IPS-NIHi11 (cell line): ENCODE data around the gene RNF123.
"Not testable (repeated sequence)": the region's sequence is repeated elsewhere in the genome, so short reads cannot be mapped to it uniquely, and the experiment has no call there.

Experiments used
- DNase-seq: peaks from one replicate; pipeline ENCODE4 v3.0.0; 2012; ENCODE audit warnings: mixed read lengths, low spot score

The RNF123 gene

GRCh38 chr3:49720855-49721595 is 31.7 kb downstream of the RNF123 start:
- no peak for DNase-seq

GRCh38 chr3:49721596-49721895 is 32.2 kb downstream of the RNF123 start:
- no peak for DNase-seq

- DNase-seq, result no peak
Measured at GRCh38 chr3:49721896-49722781, 32.8 kb downstream of the RNF123 start.

GRCh38 chr3:49722896-49723295 is 33.5 kb downstream of the RNF123 start:
- DNase-seq, result no peak

GRCh38 chr3:49723296-49723627 is 33.9 kb downstream of the RNF123 start:
- DNase-seq, result peak; percentile 50

GRCh38 chr3:49723628-49724551 is 34.5 kb downstream of the RNF123 start, which contains the start of gene GMPPB:
GMPPB (minus strand) TSS chr3:49723951; CDS start chr3:49723726, 225 bp downstream.
- DNase-seq, result peak; percentile 98

GRCh38 chr3:49724586-49724985 is 35.2 kb downstream of the RNF123 start:
- no peak for DNase-seq

GRCh38 chr3:49725906-49726681 is 36.7 kb downstream of the RNF123 start:
- no peak for DNase-seq

GRCh38 chr3:49727154-49727923 is 38.0 kb downstream of the RNF123 start:
- DNase-seq, result no peak

GRCh38 chr3:49727924-49728361 is 38.6 kb downstream of the RNF123 start:
- no peak for DNase-seq

- no peak for DNase-seq
Measured at GRCh38 chr3:49729966-49730609, 40.7 kb downstream of the RNF123 start.

- DNase-seq, result no peak
Measured at GRCh38 chr3:49732597-49732996, 43.2 kb downstream of the RNF123 start.

GRCh38 chr3:49733551-49733950 is 44.2 kb downstream of the RNF123 start:
- DNase-seq, result no peak

GRCh38 chr3:49734752-49735151 is 45.4 kb downstream of the RNF123 start:
- no peak for DNase-seq

GRCh38 chr3:49738067-49738713 is 48.8 kb downstream of the RNF123 start:
- no peak for DNase-seq

GRCh38 chr3:49740427-49740826 is 51.1 kb downstream of the RNF123 start:
- DNase-seq, result no peak

GRCh38 chr3:49745986-49746385 is 56.6 kb downstream of the RNF123 start:
- DNase-seq, result no peak

GRCh38 chr3:49747792-49748480 is 58.6 kb downstream of the RNF123 start:
- no peak for DNase-seq

- DNase-seq, result not testable (repeated sequence)
Measured at GRCh38 chr3:49748874-49749273, 59.5 kb downstream of the RNF123 start.
